ENCODE results near the gene ZNF397. TPM values are rescaled to one million over a fixed set of nuclear protein-coding genes. Genes with fewer than 3 reads are reported as not detected.

ZNF397 gene
- total and polyA plus RNA-seq, 2 of the 13 experiments (the other 11 are each of a cell fraction or from before 2014, with no cell fraction given) = 4.7 to 9.4 TPM

DNA sequence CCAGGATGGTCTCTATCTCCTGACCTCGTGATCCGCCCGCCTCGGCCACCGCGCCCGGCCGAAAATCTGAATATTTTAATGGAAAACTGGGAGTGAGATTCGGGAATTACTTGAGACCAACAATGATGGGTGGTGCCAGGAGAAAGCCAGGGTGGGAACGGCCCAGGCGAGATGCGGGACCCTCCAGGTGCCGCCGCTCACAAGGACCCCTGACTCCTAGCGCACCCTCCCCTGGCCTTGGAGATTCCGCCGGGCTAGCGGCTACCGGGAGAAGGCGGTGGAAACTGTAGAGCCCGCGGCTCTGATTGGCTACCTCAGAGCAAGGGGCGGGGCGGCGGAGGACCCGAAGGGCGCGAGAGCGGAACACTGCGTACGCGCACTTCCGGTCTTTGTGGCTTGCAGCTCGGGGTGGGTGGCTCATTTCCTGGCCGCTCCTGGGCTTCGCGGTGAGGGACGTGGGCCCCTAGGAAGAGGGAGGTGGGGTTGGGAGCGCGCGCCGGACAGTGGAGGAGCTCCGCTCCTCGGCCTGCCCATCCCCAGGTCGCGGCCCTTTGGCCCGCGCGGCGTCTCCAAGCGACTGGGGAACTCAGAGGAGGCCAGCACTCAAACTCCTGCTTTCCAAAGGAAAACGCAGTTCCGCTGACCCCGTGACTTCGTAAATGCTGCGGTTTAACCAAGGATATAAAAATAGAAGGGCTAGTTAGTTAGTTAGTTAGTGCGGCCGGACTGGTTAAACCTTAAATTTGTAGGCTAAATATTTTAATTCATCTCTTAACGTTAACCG is at the start of gene ZNF397 (continued):
- TF ChIP-seq ZNF839 (CRISPR knock-in tag; IDR thresholded peaks at IDR 0.05; ENCODE audit: borderline replicate concordance) (peak; percentile 69; the same call in 1 of the 2 replicates), ZSCAN21 (CRISPR knock-in tag; IDR thresholded peaks at IDR 0.05; ENCODE audit: borderline replicate concordance) (no peak; the same call in 1 of the 2 replicates), ZNF850 (CRISPR knock-in tag; conservative IDR thresholded peaks at IDR 0.05) (no peak), DNMT3B (CRISPR knock-in tag; conservative IDR thresholded peaks at IDR 0.05) (no peak), FOXA3 (CRISPR knock-in tag; IDR thresholded peaks at IDR 0.05) (peak; percentile 52), KLF6 (CRISPR knock-in tag; IDR thresholded peaks at IDR 0.05) (no peak), ZNF331 (CRISPR knock-in tag; IDR thresholded peaks at IDR 0.05) (peak; percentile 57; the same call in 1 of the 2 replicates), PHB2 (IDR thresholded peaks at IDR 0.05; ENCODE audit: partially characterized antibody) (no peak), ZNF121 (CRISPR knock-in tag; IDR thresholded peaks at IDR 0.05) (peak; percentile 59), ZNF737 (CRISPR knock-in tag; IDR thresholded peaks at IDR 0.05; ENCODE audit: borderline replicate concordance) (no peak), ARNT (IDR thresholded peaks at IDR 0.05) (no peak), NFE2 (CRISPR knock-in tag; IDR thresholded peaks at IDR 0.05) (no peak), ZKSCAN1 (IDR thresholded peaks at IDR 0.05; ENCODE audit: low read length) (no peak), ZNF354B (CRISPR knock-in tag; IDR thresholded peaks at IDR 0.05) (no peak), ZNF12 (CRISPR knock-in tag; IDR thresholded peaks at IDR 0.05) (no peak), ZNF317 (CRISPR knock-in tag; IDR thresholded peaks at IDR 0.05) (peak; percentile 59), JUN (CRISPR knock-in tag; IDR thresholded peaks at IDR 0.05) (no peak), GMEB2 (CRISPR knock-in tag; IDR thresholded peaks at IDR 0.05; ENCODE audit: low read depth) (peak; percentile 18; the same call in 1 of the 2 replicates), ZMYM4 (CRISPR knock-in tag; IDR thresholded peaks at IDR 0.05) (peak; percentile 86), NRL (CRISPR knock-in tag; IDR thresholded peaks at IDR 0.05; ENCODE audit: borderline replicate concordance) (peak; percentile 18; the same call in 1 of the 2 replicates)
- TF ChIP-seq, protein P1, sequence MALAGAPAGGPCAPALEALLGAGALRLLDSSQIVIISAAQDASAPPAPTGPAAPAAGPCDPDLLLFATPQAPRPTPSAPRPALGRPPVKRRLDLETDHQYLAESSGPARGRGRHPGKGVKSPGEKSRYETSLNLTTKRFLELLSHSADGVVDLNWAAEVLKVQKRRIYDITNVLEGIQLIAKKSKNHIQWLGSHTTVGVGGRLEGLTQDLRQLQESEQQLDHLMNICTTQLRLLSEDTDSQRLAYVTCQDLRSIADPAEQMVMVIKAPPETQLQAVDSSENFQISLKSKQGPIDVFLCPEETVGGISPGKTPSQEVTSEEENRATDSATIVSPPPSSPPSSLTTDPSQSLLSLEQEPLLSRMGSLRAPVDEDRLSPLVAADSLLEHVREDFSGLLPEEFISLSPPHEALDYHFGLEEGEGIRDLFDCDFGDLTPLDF (CRISPR knock-in tag; IDR thresholded peaks at IDR 0.05) = peak; percentile 83
- TF ChIP-seq, protein P2, sequence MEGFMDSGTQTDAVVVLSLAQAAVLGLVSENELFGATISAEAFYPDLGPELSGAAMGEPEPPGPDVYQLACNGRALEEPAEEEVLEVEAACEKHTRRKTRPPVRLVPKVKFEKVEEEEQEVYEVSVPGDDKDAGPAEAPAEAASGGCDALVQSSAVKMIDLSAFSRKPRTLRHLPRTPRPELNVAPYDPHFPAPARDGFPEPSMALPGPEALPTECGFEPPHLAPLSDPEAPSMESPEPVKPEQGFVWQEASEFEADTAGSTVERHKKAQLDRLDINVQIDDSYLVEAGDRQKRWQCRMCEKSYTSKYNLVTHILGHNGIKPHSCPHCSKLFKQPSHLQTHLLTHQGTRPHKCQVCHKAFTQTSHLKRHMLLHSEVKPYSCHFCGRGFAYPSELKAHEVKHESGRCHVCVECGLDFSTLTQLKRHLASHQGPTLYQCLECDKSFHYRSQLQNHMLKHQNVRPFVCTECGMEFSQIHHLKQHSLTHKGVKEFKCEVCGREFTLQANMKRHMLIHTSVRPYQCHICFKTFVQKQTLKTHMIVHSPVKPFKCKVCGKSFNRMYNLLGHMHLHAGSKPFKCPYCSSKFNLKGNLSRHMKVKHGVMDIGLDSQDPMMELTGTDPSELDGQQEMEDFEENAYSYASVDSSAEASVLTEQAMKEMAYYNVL (CRISPR knock-in tag; IDR thresholded peaks at IDR 0.05; ENCODE audit: borderline replicate concordance) = peak; percentile 35; the same call in 1 of the 2 replicates
- TF ChIP-seq, protein P3, sequence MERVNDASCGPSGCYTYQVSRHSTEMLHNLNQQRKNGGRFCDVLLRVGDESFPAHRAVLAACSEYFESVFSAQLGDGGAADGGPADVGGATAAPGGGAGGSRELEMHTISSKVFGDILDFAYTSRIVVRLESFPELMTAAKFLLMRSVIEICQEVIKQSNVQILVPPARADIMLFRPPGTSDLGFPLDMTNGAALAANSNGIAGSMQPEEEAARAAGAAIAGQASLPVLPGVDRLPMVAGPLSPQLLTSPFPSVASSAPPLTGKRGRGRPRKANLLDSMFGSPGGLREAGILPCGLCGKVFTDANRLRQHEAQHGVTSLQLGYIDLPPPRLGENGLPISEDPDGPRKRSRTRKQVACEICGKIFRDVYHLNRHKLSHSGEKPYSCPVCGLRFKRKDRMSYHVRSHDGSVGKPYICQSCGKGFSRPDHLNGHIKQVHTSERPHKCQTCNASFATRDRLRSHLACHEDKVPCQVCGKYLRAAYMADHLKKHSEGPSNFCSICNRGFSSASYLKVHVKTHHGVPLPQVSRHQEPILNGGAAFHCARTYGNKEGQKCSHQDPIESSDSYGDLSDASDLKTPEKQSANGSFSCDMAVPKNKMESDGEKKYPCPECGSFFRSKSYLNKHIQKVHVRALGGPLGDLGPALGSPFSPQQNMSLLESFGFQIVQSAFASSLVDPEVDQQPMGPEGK (CRISPR knock-in tag; IDR thresholded peaks at IDR 0.05) = peak; percentile 78; the same call in 1 of the 2 replicates
- TF ChIP-seq, protein P4, sequence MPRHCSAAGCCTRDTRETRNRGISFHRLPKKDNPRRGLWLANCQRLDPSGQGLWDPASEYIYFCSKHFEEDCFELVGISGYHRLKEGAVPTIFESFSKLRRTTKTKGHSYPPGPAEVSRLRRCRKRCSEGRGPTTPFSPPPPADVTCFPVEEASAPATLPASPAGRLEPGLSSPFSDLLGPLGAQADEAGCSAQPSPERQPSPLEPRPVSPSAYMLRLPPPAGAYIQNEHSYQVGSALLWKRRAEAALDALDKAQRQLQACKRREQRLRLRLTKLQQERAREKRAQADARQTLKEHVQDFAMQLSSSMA (CRISPR knock-in tag; IDR thresholded peaks at IDR 0.05) = no peak

All from HepG2 (cell line).